NCI-H2196 treated with DMSO at 0.1 percent for 48 hours (cell line): Measurements from ENCODE around the gene SMR3B.

Experiments
- DNase-seq: peaks from one replicate; lab custom pipeline; 2025; ENCODE audit not compliant: unreplicated experiment; lab: John Stamatoyannopoulos, UW

SMR3B gene

GRCh38 chr4:70382691-70383181 is at the start of gene SMR3B:
TSS of gene SMR3B (plus strand) at chr4:70383131. CDS start at chr4:70384511, 1,380 bp downstream.
- DNase-seq = no peak

DNA sequence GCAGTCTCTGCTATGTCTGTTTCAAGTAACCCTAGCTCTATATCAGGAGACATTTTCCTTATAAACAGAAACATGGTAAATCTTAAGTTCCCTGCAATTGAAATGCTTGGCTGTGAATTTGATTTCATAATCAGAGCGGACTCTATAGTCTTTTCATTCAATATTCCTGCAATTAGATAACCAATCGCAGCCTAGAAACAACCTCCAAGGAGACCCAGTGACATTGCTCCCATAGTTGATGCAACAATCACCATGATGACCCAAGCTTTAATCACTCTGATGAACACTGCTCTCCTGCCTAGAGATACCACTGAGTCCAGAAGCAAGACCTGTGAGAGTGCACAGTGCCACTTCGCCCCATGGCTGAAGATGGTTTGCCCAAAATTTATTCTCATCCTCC is 48.2 kb upstream of the SMR3B start, which contains the start of gene CABS1:
TSS of gene CABS1 (plus strand) at position 301 of the 400 bp plus-strand sequence. CDS start at position 360, 59 bp downstream.
- no peak for DNase-seq

- no peak for DNase-seq
Measured at GRCh38 chr4:70336043-70336442, 46.9 kb upstream of the SMR3B start.

DNA sequence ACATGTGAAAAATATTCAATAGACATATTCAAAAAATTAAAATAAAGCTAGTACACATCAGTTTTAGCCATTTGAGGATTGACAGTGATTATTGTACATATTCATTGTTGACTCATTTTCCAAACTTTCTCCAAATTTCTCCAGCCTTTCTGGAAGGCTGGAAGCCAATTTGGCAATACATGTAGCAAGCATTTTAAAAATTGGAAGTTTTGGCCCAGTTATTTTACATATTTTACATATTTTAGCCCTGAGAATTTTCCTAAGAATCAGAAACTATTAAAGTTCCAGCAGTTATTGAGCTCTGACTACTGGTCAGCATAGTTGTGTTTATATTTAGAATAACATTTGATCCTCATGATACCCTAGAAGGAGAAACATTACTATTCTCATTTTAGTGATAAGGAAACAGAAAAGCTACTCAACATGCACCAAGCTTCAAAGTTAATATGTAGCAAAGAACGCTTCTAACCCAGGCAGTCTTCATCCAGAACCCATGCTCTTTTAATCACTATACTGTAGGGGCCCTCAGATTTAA is 45.0 kb upstream of the SMR3B start:
- no peak for DNase-seq

DNA sequence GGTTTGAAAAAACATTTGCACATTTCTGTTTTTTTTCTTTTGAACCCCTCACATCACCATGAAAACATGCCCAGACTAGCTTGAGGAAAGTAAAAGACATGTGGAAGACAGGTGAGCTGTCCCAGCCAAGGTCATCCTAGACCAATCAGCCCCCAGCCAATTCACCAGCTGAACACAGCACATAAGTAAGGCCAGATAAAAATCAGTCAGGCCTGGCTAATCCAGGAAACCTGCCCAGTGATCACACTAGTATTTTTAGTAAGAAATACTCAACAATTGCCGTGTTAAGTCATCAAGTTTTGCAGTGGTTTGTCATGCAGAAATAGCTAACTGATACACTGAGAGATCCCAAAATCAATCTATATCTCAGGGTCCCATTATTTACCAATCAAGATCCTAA is 26.7 kb upstream of the SMR3B start:
- no peak for DNase-seq

GRCh38 chr4:70359115-70359661 is 23.7 kb upstream of the SMR3B start:
- DNase-seq = no peak

GRCh38 chr4:70360460-70360859 is 22.5 kb upstream of the SMR3B start, which contains the start of gene SMR3A:
TSS of gene SMR3A (plus strand) at chr4:70360760. CDS start at chr4:70362116, 1,356 bp downstream.
- no peak for DNase-seq

- no peak for DNase-seq
Measured at GRCh38 chr4:70364002-70364401, 18.9 kb upstream of the SMR3B start.

DNA sequence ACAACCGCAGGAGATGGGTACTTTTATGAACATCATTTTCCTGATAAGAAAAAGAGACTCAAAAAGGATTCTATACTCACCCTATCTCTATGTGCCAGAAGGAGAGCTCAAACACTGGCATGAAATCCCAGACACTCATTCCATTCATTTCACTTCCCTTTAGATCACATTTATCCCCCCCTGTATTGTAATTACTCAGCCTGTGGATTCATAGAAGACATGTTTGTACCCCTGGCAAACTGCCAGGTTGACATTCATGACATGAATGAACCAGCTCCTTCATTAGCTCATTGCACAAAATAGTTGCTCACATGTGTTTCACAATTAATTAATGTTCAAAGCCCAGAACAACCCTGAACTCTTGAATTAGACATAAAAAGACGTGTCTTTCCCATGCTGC is 17.5 kb upstream of the SMR3B start:
- DNase-seq = no peak

- DNase-seq = no peak
Measured at GRCh38 chr4:70367813-70368212, 15.1 kb upstream of the SMR3B start.

DNA sequence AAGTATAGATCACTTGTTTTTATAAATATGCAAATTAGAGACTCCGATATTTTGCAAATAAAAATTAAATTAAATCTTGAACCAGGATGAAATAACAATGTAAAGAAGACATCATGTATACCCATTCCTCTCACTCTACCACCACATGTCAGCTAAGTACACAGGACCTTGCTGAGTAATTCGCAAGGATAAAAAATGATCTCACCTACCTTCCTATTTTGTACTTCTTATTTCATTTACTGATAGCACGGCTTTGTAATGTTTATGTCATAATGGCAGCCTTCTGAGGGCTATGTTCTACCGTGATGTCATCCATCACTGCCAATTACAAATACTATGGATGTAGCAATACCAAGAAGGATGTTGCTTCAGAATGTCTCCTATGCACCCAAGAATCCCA is 10.9 kb upstream of the SMR3B start:
- DNase-seq = no peak

GRCh38 chr4:70372760-70373159 is 10.2 kb upstream of the SMR3B start:
- no peak for DNase-seq

DNA sequence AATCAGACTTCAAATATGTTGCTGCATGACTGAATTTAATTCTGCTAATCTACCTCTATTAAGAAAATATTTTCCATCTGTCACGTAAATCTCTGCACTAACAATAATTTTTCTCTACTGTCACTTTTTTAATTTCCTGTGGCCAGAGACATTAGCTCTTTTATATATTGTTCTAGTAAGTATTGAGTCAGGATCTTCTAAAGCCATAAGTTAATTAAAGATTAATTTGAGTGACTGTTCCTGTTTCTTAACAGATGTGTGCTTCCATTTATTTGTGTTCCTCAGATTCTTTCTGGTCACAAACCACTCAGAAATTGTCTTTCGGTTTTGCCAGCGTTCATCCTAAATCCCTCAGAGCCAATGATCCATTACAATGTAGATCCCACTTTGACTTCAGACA is 2.4 kb upstream of the SMR3B start:
- no peak for DNase-seq

- no peak for DNase-seq
Measured at GRCh38 chr4:70392057-70392776, 9.3 kb downstream of the SMR3B start.

DNA sequence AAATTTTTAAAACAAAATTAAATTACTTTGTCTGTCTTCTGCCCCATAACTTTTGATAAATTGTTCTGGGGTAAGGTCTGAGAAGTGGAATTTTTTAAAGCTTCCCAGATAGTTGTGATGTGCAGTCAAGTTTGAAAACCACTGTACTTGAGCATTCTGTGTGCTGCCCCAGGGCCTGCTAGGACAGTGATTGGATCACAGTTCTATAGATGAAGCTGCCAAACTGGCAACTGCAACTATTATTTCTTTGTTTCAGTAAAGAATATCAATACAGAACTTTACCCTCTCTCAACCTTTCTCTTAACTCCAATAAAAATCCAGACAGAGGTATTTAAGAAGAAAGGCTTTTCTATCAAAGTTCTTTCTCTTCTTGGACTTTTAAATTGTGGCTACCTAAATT is 14.6 kb downstream of the SMR3B start, which contains the start of gene OPRPN:
TSS of gene OPRPN (plus strand) at position 361 of the 400 bp plus-strand sequence. CDS start 1,346 bp downstream, outside the sequence.
- no peak for DNase-seq

- DNase-seq = no peak
Measured at GRCh38 chr4:70399319-70399718, 16.4 kb downstream of the SMR3B start.

DNA sequence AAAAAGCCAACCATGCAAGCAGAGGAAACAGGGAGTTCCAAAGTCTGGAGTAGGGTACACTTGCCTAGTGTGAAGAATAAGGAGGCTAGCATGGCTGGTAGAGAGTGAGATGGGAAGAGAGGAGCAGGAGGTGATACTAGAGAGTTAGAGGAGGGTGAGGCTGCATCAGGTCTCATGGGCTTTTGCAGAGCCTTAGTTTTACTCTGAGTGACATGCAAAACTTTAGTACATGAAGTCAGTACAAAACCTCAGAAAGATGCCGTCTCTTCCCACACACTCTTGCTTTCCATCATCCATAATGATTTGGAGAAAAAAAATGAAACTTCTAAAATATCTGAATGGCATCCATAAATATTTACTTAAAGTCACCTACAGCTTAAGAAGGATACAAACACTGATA is 19.8 kb downstream of the SMR3B start:
- no peak for DNase-seq

GRCh38 chr4:70405765-70406164 is 22.8 kb downstream of the SMR3B start:
- DNase-seq = no peak

DNA sequence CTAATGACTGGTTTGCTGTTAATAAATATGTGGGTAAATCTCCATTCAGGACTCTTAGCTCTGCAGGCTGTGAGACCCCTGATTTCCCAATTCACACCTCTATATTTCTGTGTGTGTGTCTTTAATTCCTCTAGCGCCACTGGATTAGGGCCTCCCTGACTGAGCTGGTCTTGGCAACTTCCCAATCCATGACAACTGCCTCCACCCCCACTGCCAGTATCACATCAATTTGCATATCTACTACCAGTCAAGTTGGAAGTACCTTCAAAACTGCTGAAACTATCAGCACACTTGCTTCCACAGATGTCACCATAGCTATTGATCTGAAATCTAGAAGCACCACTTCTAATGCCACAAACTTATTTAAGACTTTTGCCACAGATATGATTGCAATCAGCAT is 42.4 kb downstream of the SMR3B start:
- no peak for DNase-seq

DNA sequence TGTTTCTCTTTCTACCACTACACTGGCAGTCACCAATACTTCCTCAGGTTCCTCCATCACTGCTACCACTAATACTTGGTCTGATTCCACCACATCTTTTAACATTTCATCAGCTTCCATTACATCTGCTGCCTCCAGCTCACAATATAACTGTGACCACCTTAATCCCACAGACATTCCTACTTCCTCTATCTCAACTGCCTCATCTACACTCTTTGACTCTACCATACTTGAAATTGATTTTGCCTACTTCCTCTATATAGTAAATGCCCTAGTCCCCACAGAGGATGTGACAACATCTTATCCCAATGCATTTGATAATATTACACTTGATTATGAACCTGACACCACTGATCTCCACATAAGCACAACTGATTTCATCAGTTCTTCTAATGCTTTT is 43.9 kb downstream of the SMR3B start:
- no peak for DNase-seq

DNA sequence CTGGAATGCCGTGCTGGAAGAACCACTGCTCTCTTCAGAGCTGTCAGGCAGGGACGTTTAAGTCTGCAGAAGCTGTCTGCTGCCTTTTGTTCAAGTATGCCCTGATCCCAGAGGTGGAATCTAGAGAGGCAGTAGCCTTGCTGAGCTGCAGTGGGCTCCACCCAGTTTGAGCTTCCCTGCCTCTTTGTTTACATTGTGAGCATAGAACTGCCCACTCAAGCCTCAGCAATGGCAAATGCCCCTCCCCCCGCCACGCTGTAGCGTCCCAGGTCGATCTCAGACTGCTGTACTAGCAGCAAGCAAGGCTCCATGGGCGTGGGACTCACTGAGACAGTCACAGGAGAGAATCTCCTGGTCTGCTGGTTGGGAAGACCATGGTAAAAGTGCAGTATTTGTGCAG is 54.3 kb downstream of the SMR3B start:
- DNase-seq = no peak
